Measurements from ENCODE around the gene ISM1. TPM values are rescaled to one million over a fixed set of nuclear protein-coding genes. Genes with fewer than 3 reads are reported as not detected.

Gene ISM1
- total and polyA plus RNA-seq, 8 donors = 0.71 to 18.2 (median 11.2) TPM

GRCh38 chr20:13338097-13338661 lies 117.1 kb downstream of the ISM1 start:
- Histone ChIP-seq H3K27ac (no peak overlapping the region), H3K4me1 (no peaks in the 10 kb centered on the region), H3K27me3 (no peaks in the 10 kb centered on the region), H3K9me3 (no peaks in the 10 kb centered on the region), H3K4me3 (no peak overlapping the region), H3K36me3 (no peaks in the 10 kb centered on the region)
- no peak for TF ChIP-seq CTCF (IDR thresholded peaks at IDR 0.05)
- no peak for DNase-seq
- ATAC-seq = no peak
- intact Hi-C loops (cut with DNase I) = no loop called here

- H3K4me3 ChIP-seq = no peak overlapping the region
- intact Hi-C loops (cut with DNase I) = no loop called here
- H3K4me1 ChIP-seq = no peaks in the 10 kb centered on the region
- no peaks in the 10 kb centered on the region for H3K36me3 ChIP-seq
- no peak for ATAC-seq
- no peaks in the 10 kb centered on the region for H3K27me3 ChIP-seq
- H3K9me3 ChIP-seq = no peaks in the 10 kb centered on the region
- DNase-seq = no peak
- no peak overlapping the region for H3K27ac ChIP-seq
- no peak for TF ChIP-seq CTCF (IDR thresholded peaks at IDR 0.05)
These were observed 117.9 kb downstream of the ISM1 start for GRCh38 chr20:13338999-13339411.

GRCh38 chr20:13340088-13340487 lies 119.0 kb downstream of the ISM1 start:
- DNase-seq (no peak), ATAC-seq (no peak)
- TF ChIP-seq CTCF (IDR thresholded peaks at IDR 0.05) = no peak
- H3K4me1 ChIP-seq = no peaks in the 10 kb centered on the region
- no peak overlapping the region for H3K4me3 ChIP-seq
- H3K27me3 ChIP-seq = no peaks in the 10 kb centered on the region
- H3K9me3 ChIP-seq = no peaks in the 10 kb centered on the region
- H3K27ac ChIP-seq = no peak overlapping the region
- no peaks in the 10 kb centered on the region for H3K36me3 ChIP-seq
- intact Hi-C loops (cut with DNase I) = no loop called here

- ATAC-seq (no peak), DNase-seq (no peak)
- Histone ChIP-seq H3K27ac (peak overlapping the region; percentile 28 to 46), H3K9me3 (no peaks in the 10 kb centered on the region), H3K4me3 (no peak overlapping the region), H3K4me1 (no peaks in the 10 kb centered on the region), H3K27me3 (no peaks in the 10 kb centered on the region), H3K36me3 (no peaks in the 10 kb centered on the region)
- intact Hi-C loops (cut with DNase I) = no loop called here
- no peak for TF ChIP-seq CTCF (IDR thresholded peaks at IDR 0.05)
These were observed 120.8 kb downstream of the ISM1 start for GRCh38 chr20:13341737-13342393.

GRCh38 chr20:13342469-13343242 lies 121.6 kb downstream of the ISM1 start:
- intact Hi-C loops (cut with DNase I) = no loop called here
- Histone ChIP-seq H3K4me1 (no peaks in the 10 kb centered on the region), H3K4me3 (no peak overlapping the region), H3K36me3 (no peaks in the 10 kb centered on the region), H3K27ac (peak overlapping the region; percentile 28 to 50), H3K9me3 (no peaks in the 10 kb centered on the region), H3K27me3 (no peaks in the 10 kb centered on the region)
- ATAC-seq (peak; percentile 95), DNase-seq (peak; percentile 71 to 83 (median 79))
- no peak for TF ChIP-seq CTCF (IDR thresholded peaks at IDR 0.05)
